Hepatocyte (in vitro differentiated cells): Measurements from ENCODE around the gene SDSL.

Source experiments
- CTCF ChIP-seq: fragments of 200-600 bp; sonication (generic); IDR thresholded peaks from 2 replicates; pipeline ENCODE4 v1.5.1; 2016; ENCODE audit warnings: antibody characterized with exemption, mild to moderate bottlenecking; ENCODE audit not compliant: poor library complexity
- EZH2phosphoT487 ChIP-seq: fragments of 200-600 bp; sonication (generic); IDR thresholded peaks from one replicate; pipeline ENCODE4 v1.6.1; 2018; ENCODE audit warnings: antibody characterized with exemption, mild to moderate bottlenecking, low read depth, moderate library complexity; ENCODE audit not compliant: unreplicated experiment, severe bottlenecking

- TF ChIP-seq CTCF (no peak), EZH2phosphoT487 (no peak)
Measured at GRCh38 chr12:113390064-113391043, 31.8 kb upstream of the SDSL start.
